Thoracic aorta (tissue), 2 donors: ENCODE data around the gene CDC14B. TPM values are rescaled to one million over a fixed set of nuclear protein-coding genes. Genes with fewer than 3 reads are reported as not detected.
"Not testable (repeated sequence)": the region's sequence is repeated elsewhere in the genome, so short reads cannot be mapped to it uniquely, and the experiment has no call there.

Experiments
- ATAC-seq: fragments of 150-250 bp; one replicate; pipeline ENCODE4 v1.8.0; 2017; ENCODE audit warnings: low read depth; ENCODE audit not compliant: insufficient number of reproducible peaks, low FRiP score
- DNase-seq: peaks from one replicate; pipeline ENCODE4 v3.0.0-alpha.2; 2020; ENCODE audit warnings: low spot score
- H3K27ac ChIP-seq, 2 donors: fragments of 200-600 bp; sonication (generic); 1 replicate in 1 of 2; 2 replicates in 1 of 2; pipeline ENCODE4 v1.5.1; 2016; ENCODE audit warnings: mild to moderate bottlenecking in 2 of 2, moderate library complexity in 2 of 2
- H3K27me3 ChIP-seq: fragments of 200-600 bp; sonication (generic); replicated peaks from 2 replicates; pipeline ENCODE4 v1.6.0; 2016; ENCODE audit warnings: mild to moderate bottlenecking; ENCODE audit not compliant: insufficient read depth
- H3K36me3 ChIP-seq: fragments of 200-600 bp; sonication (generic); one replicate; pipeline ENCODE4 v1.5.1; 2016
- H3K4me1 ChIP-seq, 2 donors: fragments of 200-600 bp; sonication (generic); 1 replicate in 1 of 2; 2 replicates in 1 of 2; pipeline versions ENCODE4 v1.5.1 to v1.6.0; 2016; ENCODE audit warnings: low read depth in 2 of 2, mild to moderate bottlenecking in 1 of 2; ENCODE audit not compliant: control insufficient read depth in 1 of 2
- H3K4me3 ChIP-seq: fragments of 200-600 bp; sonication (generic); 2 replicates; pipeline ENCODE4 v1.5.1; 2016; ENCODE audit warnings: mild to moderate bottlenecking
- H3K9me3 ChIP-seq: fragments of 200-600 bp; sonication (generic); 2 replicates; pipeline ENCODE4 v1.5.1; 2016
- total RNA-seq, 2 donors: library from RNA; depleted of rRNA; stranded (reverse); fragments of >200 nt; gene quantifications; one replicate each; pipeline versions ENCODE4 v1.1.0 to v1.2.3, GENCODE V29; 2016
- TF ChIP-seq, protein P1 (sequence below): fragments of 200-600 bp; sonication (generic); IDR thresholded peaks from one replicate; pipeline ENCODE4 v1.5.1; 2019; ENCODE audit warnings: antibody characterized with exemption

Gene CDC14B
- total RNA-seq = 10 to 100 TPM; 25.7 to 39.5 TPM

DNA sequence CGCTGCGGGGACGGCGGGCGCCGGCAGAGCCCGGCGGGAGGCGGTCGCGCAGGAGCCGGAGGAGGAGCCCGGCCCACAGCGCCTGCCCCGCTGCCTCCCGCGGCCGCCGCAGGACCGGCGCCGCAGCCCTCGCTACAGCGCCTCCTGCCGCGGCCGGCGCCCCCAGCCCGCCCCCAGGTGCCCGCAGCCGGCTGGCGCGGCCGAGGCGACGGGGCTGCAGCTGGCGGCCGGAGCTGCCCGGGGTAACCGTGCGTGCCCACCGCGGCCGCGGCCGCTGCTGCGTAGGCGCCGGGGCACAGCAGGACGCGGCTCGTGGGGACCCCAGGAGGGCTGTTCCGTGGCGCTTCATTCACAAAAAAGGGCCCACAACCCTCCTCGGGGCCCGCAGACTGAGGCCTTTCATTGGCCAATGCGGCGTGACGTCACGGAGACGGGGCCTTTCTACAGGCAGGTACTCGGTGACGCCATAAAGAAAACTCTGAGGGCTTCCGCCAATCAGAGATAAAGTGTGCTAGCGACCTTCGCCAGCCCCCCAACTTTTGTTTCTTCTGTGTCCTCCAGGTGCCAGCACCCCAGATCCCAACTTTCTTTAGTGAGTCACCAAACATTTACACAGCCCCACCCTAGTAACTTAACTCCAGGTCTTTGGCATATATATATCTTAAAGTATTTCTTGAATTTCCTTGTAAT lies at the start of gene CDC14B:
TSS of gene CDC14B (minus strand) at position 353 of the 690 bp plus-strand sequence. CDS start 465 bp downstream, outside the sequence.
- Histone ChIP-seq H3K4me1 (peaks cover 0 to 7% of the 10 kb centered on the region in 2 donors), H3K36me3 (no peaks in the 10 kb centered on the region), H3K9me3 (no peaks in the 10 kb centered on the region), H3K27me3 (no peaks in the 10 kb centered on the region), H3K27ac (peak within 1 kb of the TSS; percentile 81 to 90), H3K4me3 (peak within 1 kb of the TSS; percentile 81)
- ATAC-seq = peak; percentile 51
- DNase-seq = peak; percentile 68
- TF ChIP-seq, protein P1, sequence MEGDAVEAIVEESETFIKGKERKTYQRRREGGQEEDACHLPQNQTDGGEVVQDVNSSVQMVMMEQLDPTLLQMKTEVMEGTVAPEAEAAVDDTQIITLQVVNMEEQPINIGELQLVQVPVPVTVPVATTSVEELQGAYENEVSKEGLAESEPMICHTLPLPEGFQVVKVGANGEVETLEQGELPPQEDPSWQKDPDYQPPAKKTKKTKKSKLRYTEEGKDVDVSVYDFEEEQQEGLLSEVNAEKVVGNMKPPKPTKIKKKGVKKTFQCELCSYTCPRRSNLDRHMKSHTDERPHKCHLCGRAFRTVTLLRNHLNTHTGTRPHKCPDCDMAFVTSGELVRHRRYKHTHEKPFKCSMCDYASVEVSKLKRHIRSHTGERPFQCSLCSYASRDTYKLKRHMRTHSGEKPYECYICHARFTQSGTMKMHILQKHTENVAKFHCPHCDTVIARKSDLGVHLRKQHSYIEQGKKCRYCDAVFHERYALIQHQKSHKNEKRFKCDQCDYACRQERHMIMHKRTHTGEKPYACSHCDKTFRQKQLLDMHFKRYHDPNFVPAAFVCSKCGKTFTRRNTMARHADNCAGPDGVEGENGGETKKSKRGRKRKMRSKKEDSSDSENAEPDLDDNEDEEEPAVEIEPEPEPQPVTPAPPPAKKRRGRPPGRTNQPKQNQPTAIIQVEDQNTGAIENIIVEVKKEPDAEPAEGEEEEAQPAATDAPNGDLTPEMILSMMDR = no peak

DNA sequence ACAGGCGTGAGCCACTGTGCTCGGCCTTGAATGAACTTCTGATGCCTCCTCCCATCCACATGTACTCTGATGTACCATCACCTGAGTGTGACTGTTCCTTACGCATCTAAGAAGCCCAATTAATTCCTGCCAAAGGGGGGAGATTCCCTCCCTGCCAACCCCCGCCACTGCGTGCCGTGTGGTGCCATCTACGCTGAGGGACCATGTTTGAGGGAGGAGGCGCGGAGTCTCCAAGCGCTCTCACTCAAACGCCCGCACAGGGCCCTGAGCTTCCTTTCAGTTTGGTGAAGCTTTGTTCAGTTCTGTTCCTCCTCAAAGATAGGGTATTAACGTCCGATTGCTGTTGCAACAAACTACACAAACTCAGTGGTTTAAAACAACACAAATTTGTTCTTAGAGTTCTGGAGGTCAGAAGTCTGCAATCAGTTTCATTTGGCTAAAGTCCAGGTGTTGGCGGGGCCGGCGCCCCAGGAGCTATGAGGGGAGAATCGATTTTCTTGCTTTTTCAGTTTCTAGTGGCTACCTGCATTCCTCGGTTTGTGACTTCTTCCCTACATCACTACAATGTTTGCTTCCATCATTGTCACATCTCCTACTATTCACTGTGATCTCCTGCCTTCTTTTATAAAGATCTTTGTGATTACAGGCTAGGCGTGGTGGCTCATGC lies 49.4 kb upstream of the CDC14B start:
- TF ChIP-seq, protein P1 = no peak
- Histone ChIP-seq H3K4me3 (no peak overlapping the region), H3K9me3 (no peaks in the 10 kb centered on the region), H3K27ac (no peak overlapping the region), H3K36me3 (no peaks in the 10 kb centered on the region), H3K27me3 (peaks cover 4% of the 10 kb centered on the region), H3K4me1 (no peaks in the 10 kb centered on the region)
- DNase-seq (no peak), ATAC-seq (no peak)

DNA sequence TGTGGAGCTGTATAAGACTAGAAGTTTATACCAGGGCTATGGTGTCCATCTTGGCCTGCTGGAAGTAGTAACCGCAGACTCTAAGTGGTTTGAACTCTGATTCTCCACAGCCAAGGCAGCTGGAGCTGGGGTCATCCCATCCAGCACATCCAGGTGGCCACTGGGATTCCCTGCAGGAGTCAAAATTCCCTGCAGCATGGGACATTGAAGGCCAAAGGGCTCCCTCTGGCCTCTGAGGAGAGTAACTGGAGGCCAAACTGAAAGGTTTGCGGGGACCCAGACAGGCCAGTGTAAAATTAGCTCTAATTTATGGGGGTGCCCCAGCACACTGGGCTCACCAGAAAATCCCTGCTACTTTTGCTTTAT lies 47.7 kb upstream of the CDC14B start:
- H3K27me3 ChIP-seq = no peaks in the 10 kb centered on the region
- H3K9me3 ChIP-seq = no peaks in the 10 kb centered on the region
- H3K27ac ChIP-seq = no peak overlapping the region
- no peak for DNase-seq
- no peak for ATAC-seq
- H3K36me3 ChIP-seq = no peaks in the 10 kb centered on the region
- TF ChIP-seq, protein P1 = no peak
- H3K4me1 ChIP-seq = no peaks in the 10 kb centered on the region
- no peak overlapping the region for H3K4me3 ChIP-seq

DNA sequence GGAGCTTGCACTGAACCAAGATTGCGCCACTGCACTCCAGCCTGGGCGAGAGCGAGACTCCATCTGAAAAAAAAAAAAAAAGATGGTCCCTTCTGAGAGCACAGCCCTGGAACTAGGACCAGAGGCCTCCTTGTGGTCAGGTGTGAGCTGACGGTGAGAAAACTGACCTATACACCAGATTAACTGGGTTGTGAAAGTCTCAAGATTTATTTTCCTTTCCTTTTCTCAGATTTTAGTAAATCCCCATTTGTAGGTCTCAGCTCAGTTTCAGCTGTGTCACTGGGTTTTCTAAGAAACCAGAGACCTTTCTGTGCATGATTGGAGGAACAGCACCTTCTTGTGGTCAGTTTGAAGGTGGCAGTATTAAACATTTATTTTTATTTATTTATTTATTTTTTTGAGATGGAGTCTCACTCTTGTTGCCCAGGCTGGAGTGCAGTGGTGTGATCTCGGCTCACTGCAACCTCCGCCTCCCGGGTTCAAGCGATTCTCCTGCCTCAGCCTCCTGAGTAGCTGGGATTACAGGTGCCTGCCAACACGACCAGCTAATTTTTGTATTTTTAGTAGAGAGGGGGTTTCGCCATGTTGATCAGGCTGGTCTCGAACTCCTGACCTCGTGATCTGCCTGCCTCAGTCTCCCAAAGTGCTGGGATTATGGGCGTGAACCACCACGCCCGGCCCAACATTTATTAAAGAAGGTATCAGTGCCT lies 47.2 kb upstream of the CDC14B start:
- TF ChIP-seq, protein P1 = peak; percentile 81
- Histone ChIP-seq H3K27ac (peak overlapping the region in 1 of 2 donors; percentile 39), H3K4me3 (peak overlapping the region; percentile 34)
- not testable (repeated sequence) for H3K27me3 ChIP-seq, H3K36me3 ChIP-seq, H3K4me1 ChIP-seq, H3K9me3 ChIP-seq, DNase-seq
- ATAC-seq = peak; percentile 85

DNA sequence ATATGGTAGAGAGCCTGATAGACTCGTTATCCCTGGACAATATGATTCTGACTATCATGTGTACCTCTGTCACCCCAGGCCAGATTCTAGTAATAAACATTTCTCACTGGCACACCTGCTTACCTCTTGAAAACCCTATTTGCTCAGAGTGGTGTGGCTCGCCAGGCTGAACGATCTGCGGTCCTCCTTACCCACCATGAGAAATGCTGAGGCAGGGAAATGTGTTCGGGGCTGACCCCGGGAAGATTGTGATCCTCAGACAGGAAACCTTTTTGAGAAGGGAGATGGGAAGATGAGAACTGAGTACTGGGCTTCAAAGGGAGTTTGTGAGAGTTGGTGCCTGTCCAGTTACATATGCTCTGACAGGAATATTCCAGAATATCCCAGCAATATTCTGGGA lies 46.1 kb upstream of the CDC14B start:
- H3K9me3 ChIP-seq = no peaks in the 10 kb centered on the region
- H3K27ac ChIP-seq = no peak overlapping the region
- H3K4me1 ChIP-seq = no peaks in the 10 kb centered on the region
- ATAC-seq (no peak), DNase-seq (no peak)
- no peaks in the 10 kb centered on the region for H3K27me3 ChIP-seq
- TF ChIP-seq, protein P1 = no peak
- no peak overlapping the region for H3K4me3 ChIP-seq
- no peaks in the 10 kb centered on the region for H3K36me3 ChIP-seq
